DMS53 treated with DMSO at 0.1 percent for 48 hours (cell line): ENCODE results near the gene CSNK1E.
"Not testable (repeated sequence)": the region's sequence is repeated elsewhere in the genome, so short reads cannot be mapped to it uniquely, and the experiment has no call there.

ENCODE experiments used
- DNase-seq: peaks from one replicate; lab custom pipeline; 2025; ENCODE audit not compliant: unreplicated experiment; lab: John Stamatoyannopoulos, UW

CSNK1E gene

DNA sequence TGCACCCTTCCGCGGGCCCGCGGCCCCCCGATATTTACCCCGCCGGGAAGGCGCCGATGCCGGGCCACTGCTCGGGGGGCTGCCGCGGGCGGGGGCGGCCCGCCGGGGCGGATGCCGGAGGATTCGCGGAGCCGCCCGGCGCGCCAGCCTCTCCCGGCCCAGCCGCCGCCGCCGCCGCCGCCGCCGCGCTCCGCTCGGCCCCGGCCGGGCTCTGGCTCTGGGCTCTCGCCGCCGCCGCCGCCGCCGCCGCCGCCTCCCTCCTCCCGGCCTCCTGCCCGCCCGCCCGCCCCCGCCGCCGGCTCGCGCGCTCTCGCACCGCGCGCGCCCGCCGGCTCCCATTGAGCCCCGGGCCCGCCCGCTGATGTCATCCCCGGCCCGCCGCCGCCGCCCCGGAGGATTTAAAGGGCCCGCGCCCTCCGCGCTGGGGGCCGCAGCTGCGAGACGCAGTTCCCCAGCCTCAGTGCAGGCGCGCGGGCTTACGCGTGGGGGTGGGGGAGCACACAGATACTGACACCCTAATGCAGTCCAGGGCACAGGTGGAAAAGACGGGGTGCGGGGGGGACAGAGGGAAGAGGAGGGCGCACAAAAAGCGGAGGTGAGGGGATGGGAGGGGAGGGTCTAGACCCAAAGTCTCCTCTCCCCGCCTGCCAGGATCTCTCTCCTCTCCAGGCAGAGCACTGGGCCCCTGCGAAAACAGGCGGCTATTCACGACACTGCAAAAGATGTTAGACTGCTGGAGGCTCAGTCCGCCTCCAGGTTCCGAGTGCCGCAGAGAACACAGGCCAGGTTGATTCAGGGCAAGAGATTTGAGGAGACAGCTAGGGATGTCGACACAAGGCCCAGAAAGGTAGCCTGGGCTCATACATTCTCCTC lies at the start of gene CSNK1E:
Gene CSNK1E (minus strand): TSS at position 312 of the 873 bp plus-strand sequence. CDS start 3,276 bp downstream, outside the sequence.
- DNase-seq = no peak

DNA sequence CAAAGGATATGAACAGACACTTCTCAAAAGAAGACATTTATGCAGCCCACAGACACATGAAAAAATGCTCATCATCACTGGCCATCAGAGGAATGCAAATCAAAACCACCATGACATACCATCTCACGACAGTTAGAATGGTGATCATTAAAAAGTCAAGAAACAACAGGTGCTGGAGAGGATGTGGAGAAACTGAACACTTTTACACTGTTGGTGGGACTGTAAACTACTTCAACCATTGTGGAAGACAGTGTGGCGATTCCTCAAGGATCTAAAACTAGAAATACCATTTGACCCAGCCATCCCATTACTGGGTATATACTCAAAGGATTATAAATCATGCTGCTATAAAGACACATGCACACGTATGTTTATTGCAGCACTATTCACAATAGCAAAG lies 48.6 kb upstream of the CSNK1E start:
- not testable (repeated sequence) for DNase-seq

DNA sequence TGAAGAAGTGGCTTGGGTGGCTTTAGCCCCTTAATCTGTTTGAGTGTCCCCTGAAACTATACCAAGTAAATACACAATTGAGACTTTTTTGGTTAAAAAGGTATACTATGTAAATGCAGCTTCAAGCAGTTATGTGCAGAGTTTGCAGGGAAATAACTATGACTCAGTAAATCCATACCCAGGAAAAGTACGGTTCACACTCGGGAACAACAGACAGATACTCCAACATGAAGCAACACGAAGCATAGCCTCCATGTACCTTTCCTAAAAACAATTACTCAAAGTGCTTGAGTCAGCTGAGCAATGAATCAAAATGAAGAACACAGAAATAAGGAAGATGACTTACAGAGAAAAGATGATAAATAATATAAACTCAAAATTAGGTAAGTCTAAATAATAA lies 47.9 kb upstream of the CSNK1E start:
- not testable (repeated sequence) for DNase-seq

DNA sequence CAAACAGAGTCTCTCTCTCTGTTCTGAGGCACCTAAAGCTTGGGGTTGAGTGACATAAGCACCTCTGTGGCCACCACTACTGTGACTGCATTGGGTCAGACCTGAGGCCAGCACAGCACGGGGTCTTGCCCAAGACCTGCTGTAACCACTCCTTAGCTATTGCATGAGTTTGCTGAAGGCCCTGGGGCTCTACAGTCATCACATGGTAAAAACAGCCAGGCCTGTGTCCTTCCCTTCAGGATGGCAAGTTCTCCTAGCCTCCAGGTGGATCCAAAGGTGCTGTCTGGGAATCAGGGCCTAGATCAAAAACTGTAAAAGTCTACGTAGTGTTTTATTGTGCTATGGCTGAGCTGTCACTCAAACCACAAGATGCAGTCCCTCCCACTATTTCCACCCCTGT lies 43.3 kb upstream of the CSNK1E start:
- not testable (repeated sequence) for DNase-seq

DNA sequence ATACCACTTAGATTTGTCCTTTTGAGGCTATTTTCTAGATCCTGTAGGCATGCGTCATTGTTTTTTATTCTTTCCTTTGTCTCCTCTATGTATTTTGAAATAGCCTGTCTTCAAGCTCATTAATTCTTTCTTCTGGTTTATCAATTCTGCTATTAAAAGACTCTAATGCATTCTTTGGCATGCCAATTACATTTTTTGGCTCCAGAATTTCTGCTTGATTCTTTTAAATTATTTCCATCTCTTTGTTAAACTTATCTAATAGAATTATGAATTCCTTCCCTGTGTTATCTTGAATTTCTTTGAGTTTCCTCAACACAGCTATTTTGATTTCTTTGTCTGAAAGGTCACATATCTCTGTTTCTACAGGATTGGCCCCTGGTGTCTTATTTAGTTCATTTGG lies 42.6 kb upstream of the CSNK1E start:
- DNase-seq = not testable (repeated sequence)

DNA sequence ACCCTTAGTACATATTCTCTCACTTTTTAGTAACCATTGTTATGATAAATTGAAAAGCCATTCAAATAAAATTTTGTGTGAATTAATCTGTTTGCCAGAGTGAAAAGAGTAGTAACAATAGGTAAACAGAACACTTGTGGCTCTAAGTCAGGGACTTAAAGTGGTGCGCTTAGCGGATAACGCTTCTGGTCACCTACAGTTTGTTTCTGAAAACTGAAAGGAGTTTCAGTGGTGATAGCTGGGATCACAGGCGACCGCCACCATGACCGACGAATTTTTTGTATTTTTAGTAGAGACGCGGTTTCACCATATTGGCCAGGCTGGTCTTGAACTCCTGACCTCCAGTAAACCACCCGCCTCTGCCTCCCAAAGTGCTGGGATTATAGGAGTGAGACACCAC lies 40.7 kb upstream of the CSNK1E start:
- not testable (repeated sequence) for DNase-seq

DNA sequence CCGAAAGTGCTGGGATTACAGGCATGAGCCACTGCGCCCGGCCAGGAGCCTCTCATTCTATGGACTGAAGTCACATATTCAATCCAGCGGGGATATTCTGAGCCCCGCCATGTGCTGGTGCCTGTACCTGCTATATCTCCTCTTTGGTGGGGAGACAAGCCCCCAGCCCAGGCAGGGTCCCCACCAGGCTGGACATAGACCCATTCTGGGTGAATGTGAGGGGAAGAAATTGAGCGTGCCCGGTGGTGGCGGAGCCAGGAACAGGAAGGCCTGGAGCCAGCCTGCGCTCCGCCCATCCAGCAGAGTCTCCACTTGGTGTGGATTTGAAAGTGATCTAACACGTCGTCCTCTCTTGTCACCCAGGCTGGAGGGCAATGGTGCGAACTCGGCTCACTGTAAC lies 38.0 kb upstream of the CSNK1E start:
- no peak for DNase-seq

DNA sequence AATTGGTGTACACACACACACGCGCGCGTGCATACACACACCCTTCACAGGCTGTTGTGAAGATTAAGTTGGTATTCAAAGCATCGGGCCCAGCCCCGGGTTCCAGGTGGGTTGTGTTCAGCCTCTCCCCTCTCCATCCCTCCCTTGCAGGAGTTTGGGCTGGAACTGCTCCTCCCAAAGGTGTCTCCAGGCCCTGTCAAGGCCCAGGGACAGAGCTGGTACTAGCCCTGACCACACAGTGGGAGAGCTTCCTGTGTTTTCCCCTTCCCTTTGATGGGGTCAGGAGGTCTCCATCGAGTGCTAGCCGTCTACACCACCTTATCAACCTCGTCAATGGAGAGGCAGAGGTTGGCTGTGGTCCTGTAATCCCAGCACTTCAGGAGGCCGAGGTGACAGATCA lies 36.5 kb upstream of the CSNK1E start:
- DNase-seq = no peak

DNA sequence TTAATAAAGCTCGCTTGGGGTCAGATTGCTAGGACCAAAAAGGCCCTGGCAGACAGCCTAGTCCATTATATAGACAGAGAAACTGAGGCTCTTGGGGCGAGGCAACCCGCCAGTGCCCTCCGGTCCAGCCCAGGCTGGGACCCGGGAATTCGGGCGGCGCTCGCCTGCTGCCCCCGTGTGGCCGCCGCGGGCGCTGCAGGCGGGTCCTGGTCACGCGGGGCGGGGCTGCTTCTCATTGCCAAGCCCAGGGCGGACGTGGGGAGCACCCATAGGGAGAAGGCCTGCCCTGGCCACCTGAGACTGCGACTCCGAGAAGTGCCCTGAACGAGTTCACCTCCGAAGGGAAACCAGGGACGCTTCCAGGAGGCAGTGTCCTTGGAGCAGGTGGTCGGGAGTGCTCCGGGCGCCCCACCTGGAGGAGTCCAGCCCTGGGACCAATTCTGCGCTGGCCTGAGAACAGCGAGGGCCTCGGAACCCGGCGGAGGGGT lies 36.0 kb upstream of the CSNK1E start:
- no peak for DNase-seq

DNA sequence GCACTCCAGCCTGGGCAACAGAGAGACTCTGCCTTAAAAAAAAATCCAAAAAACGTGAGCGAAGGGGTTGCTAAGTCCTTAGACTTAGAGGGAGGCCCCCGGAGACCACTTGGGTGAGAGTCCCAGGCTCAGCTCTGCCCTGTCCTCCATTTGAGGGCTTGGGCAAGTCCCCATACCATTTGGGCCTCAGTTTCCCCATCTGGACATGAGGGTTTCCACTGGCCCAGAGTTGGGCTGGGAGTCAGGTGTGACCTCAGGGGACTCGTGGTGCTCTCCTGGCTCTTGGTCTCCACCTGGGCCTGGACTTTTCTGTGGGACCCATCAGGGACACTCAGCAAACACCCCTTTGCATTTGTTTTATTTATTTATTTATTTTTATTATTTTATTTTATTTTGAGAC lies 35.2 kb upstream of the CSNK1E start:
- no peak for DNase-seq

DNA sequence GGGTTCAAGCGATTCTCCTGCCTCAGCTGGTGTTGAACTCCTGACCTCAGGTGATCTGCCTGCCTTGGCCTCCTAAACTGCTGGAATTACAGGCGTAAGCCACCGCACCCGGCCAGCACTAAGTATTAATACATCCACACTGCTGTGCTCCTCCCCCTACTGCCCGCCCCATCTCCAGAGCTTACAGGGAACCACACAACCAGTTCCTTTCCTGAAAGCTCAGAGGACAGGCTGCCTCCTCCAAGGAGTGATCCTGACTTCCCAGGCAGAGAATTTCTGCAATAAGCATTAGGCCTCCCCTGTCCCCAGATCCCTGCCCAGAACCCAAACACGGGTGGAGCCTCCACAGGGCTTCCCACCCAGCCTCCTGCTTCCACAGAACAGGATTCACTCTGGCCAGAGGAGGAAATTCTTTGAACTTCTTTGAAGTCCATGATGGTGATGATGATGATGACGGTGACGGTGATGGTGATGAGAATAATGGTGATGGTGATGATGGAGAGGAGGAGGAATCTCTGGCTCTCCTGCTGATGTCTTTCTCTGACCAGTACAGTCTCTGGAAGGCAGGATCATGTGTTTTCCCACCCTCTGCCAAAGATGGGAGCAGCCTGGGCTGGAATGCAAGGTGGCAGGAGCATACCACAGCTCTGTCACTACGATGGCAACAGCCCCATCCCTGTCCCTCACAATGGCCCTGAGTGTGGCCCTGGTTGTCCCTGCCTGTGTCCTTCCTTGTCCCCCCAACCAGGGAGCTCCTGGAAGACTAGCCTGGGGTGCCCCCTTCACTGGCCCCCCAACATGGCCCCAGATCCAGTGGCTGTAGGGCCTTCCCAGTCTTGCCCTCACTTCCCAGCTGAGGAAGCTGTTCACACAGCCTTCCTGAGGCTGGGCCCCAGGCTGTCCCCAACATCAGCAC lies 33.5 kb upstream of the CSNK1E start:
- no peak for DNase-seq

DNA sequence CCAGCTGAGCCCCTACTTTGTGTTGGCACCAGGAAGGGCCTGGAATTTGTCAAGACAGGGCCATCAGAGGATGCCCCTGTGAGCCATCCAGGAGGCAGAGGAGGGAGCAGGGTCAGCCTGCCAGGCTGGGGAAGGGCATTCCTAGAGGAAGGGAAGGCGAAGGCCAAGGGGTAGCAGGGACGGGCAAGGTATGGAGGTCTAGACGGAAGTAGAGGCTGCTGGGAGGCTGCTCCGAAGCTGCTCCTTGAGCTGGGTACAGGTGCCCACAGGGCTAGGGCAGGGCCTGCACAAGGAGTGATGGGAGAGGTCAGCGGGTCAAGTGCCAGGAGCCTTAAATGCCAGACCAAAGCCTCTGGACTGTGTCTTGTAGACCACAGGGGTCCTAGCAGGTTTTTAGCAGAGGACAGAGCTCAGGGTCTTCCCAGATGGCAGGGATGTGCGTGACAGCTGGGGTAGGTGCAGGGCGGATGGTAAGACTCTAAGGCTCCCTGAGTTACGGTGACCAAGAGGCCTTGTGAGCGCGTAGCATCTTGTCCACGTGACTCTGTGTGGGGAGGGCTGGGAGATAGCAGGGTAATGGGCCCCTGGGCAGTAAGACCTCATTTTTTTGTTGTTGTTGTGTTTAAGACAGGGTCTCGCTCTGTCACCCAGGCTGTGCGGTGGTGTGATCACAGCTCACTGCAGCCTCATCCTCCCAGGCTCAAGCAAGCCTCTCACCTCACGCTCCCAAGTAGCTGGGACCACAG lies 31.7 kb upstream of the CSNK1E start:
- no peak for DNase-seq

DNA sequence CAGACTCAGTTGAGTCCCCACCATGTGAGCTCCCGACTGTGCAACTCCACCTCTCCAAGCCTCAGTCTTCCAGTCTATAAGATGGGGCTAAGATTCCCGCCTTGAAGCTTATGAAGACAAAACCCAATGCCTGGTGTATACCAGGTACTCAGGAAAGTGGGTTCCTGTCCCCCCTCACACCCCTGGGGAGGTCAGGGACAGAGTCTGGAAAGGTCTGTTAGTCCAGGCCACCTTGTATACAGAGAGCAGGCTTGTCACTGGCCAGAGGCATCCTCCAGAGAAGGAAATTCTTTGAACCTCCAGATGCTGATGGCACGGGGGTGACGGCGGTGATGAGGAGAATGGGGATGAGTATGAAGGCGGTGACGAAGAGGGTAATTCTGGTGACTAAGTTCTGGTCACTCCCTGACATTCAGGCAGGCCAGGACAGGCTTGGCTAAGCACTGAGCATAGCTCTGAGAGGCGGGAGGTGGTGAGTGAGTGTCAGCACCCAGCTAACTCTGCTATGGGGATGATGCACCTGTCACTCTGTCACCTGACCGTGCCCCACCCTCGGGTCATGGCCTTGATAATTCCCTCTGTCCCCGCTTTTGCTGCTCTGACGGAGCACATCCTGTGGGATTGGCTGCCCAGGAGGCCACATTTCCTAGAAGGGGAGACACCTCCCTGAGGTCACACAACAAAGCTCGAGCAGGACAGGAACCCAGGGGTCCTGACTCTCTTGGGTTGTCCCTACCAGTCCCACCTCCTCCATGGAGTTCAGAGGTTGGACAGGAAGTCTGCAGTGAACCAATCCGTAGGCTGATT lies 30.9 kb upstream of the CSNK1E start:
- DNase-seq = peak; percentile 1

DNA sequence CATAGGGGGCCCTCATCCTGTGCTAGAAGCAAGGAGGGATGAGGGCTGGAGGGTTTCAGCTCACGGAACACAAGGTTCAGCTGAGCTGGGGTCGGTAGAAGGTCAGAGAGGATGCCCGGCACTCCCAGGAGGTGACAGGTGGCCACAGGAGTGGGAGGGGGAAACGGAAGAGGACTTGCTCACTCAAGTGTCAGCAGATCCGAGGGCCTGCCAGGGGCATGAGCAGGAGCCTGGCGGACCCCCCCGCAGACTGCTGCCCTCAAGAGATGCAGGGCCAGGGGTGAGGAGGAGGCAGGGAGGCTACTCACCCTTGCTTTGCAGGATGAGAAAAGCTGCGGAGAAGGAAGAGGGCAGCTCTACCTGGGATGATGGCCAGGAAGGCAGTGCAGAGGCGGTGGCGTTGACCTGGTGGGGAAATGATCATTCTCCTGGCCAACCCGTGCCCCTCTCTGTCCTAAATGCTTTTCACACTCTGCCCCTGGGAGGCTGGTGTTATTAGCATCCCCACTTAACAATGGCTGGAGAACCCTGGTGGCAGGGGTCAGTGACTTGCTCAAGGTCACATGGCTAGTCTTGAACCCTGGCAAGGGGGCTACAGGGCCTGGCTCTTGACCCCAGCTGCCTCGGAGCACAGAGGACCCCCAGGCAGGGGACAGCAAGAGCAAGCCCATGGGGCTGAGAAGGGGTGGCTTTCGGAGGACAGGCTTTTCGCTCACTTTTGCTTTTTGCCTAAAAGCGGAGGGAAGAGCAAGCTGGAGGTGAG lies 30.1 kb upstream of the CSNK1E start:
- no peak for DNase-seq

DNA sequence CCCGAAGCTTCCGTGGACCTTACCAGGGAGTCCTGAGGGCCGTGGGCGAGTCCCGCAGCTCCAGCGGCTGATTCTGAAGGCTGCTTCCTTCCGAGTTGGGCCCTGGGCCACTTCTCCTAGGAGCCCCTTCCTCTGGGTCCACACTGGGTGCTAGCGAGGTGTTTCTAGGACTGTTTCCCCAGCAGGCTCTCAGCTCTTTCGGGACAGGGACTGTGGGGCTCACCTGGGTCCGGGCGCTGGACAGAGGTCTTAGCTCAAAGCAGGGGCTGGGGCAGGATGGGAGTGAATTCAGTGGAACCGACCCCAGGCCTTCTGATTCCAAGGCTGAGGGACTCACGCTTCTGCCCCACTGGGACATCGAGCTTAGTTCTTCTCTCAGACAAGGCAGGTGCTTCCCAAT lies 29.3 kb upstream of the CSNK1E start:
- DNase-seq = no peak

DNA sequence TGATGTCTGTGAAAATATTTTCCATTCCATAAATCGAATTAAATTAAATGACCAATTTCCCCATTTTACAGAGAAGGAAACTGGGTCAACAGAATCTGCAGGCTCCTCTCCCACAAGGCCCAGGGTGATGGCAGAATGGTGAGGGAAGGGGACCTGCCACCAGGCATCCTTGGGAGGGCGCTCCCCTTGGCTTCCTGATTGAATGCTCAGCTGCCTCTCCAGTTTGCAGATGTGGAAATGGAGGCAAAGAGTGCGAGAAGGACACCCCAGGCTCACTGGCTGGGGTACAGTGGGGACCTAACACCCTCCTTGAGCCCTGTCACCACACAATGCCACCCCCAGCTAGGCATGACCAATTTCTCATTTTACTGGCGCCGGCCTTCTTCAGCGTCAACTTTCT lies 28.5 kb upstream of the CSNK1E start:
- no peak for DNase-seq

DNA sequence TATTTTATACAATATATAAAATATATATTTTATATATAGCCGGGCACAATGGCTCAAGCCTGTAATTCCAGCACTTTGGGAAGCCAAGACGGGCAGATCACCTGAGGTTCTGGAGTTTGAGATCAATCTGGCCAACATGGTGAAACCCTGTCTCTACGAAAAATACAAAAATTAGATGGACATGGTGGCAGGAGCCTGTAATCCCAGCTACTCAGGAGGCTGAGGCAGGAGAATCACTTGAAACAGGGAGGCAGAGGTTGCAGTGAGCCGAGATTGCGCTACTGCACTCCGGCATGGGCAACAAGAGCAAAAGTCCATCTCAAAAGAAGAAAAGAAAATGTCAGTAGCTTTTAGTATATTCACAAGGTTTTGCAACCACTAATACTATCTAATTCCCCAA lies 22.7 kb upstream of the CSNK1E start:
- DNase-seq = not testable (repeated sequence)

DNA sequence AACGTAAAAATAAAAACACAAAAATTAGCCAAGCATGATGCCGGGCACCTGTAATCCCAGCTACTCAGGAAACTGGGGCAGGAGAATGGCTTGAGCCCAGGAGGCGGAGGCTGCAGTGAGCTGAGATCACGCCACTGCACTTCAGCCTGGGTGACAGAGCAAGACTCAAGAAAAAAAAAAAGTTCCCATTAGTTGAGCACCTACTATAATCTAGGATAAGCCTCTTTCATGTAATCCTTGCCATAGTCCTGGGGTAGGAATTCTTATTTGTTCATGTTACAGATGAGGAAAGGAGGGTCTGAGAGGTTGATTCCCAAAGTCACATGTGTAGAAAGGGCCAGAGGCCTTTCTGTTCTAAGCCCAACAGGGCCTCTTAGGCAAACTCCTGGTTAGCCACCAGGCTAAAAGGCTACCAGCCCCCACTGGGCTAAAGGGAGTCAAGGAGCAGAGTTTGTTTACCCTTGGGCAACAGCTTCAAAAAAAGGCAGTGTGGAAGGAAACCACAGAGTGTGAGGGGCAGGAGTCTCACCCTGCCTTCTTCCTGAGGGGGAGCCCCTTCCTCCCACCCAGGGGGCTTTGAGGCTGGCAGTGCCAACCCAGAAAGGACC lies 21.6 kb upstream of the CSNK1E start:
- DNase-seq = no peak

DNA sequence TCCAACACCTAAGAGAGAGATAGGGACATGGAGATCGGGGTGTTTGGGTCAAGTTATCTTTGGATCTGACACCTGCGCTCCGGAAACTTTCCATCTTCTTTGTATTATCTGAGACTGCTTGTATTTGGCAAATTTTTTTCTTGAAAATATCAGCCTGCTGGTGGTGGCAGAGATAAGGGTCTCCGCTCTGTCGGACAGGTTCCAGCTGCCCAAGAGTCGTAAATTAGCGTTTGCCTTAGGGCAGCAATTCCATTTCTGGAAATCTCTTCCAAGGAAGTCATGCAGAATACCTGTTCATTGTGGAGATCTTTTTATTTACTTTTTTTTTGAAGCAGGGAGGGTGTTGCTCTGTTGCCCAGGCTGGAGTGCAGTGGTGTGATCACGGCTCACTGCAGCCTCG lies 19.5 kb upstream of the CSNK1E start:
- no peak for DNase-seq
